ENCODE results near the gene ADM5.
"Not testable (repeated sequence)": the region's sequence is repeated elsewhere in the genome, so short reads cannot be mapped to it uniquely, and the experiment has no call there.

Gene ADM5

DNA sequence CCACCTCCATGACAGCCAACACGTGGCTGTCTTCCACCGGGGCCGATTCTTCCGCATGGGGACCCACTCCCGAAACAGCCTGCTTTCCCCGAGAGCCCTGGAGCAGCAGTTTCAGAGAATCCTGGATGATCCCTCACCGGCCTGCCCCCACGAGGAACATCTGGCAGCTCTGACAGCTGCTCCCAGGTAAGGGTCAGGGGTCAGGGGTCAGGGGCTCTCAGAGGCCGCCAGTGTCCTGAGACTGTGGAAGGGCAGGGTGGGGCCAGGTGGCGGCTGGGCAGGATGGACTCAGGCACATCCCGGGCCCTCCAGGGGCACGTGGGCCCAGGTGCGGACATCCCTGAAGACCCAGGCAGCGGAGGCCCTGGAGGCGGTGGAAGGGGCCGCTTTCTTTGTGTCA, 16.5 kb downstream of the ADM5 start:
- H3K4me3 ChIP-seq (ENCODE audit: low read depth, low read length) = no peak overlapping the region
- TF ChIP-seq CTCF (IDR thresholded peaks at IDR 0.05; ENCODE audit: borderline replicate concordance, insufficient read depth, low read depth, low read length) = no peak

DNA sequence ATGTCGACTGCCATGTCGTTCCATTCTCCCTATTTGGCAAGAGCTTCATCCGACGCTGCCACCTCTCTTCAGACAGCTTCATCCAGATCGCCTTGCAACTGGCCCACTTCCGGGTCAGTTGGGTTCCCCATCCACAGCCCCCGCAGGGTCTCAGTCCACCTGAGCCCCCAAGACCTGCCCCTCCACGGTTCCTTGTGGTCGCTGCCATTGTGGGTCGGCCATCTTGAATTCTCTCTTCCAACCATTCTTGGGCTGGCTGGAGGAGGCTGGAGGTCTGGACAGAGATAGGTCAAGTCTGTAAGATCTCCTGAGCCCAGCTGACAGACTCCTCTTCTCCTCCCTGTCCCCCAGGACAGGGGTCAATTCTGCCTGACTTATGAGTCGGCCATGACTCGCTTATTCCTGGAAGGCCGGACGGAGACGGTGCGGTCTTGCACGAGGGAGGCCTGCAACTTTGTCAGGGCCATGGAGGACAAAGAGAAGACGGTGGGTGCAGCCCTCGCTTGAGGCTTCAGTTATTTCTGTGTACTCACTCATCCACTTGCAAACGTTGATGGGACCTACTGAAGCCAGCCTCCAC, 21.1 kb downstream of the ADM5 start:
- H3K4me3 ChIP-seq (ENCODE audit: low read depth, low read length) = no peak overlapping the region
- no peak for TF ChIP-seq CTCF (IDR thresholded peaks at IDR 0.05; ENCODE audit: borderline replicate concordance, insufficient read depth, low read depth, low read length)

GRCh38 chr19:49712397-49712859, 23.0 kb downstream of the ADM5 start:
- no peak for TF ChIP-seq CTCF (IDR thresholded peaks at IDR 0.05; ENCODE audit: borderline replicate concordance, insufficient read depth, low read depth, low read length)
- H3K4me3 ChIP-seq (ENCODE audit: low read depth, low read length) = no peak overlapping the region

GRCh38 chr19:49713236-49713845, 23.9 kb downstream of the ADM5 start:
- no peak overlapping the region for H3K4me3 ChIP-seq (ENCODE audit: low read depth, low read length)

DNA sequence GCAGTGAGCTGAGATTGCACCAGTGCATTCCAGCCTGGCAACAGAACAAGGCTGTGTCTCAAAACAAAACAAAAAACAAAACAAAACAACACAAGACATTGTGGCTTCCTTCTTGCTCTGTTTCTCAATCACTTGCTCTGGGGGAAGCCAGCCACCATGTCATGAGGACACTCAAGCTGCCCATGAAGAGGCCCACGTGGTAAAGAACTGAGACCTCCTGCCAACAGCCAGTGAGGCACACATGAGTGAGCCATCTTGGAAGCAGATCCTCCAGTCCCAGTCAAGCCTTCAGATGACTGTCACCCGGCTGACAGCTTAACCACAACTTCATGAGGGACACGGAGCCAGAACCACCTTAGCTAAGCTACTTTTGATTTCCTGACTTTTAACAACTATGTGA, 26.8 kb downstream of the ADM5 start:
- TF ChIP-seq CTCF (IDR thresholded peaks at IDR 0.05; ENCODE audit: borderline replicate concordance, insufficient read depth, low read depth, low read length) = no peak
- no peak overlapping the region for H3K4me3 ChIP-seq (ENCODE audit: low read depth, low read length)

More at GRCh38 chr19:49713236-49713845, 23.9 kb downstream of the ADM5 start:
- no peak for TF ChIP-seq CTCF (IDR thresholded peaks at IDR 0.05; ENCODE audit: borderline replicate concordance, insufficient read depth, low read depth, low read length)

DNA sequence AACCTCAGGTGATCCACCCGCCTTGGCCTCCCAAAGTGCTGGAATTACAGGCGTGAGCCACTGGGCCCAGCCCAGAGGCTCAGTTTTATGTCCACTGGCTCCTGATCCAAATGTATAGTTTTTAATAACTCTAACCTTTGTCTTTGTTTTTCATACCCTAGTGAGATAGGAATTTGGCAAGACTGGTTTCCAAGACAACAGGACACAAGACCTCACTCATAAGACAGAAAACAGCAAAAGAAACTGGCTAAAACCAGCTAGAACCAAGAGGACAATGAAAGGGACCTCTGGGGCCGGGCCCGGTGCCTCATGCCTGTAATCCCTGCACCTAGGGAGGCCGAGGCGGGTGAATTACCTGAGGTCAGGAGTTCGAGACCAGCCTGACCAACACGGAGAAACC, 29.1 kb downstream of the ADM5 start:
- TF ChIP-seq CTCF (IDR thresholded peaks at IDR 0.05; ENCODE audit: borderline replicate concordance, insufficient read depth, low read depth, low read length) = no peak
- no peak overlapping the region for H3K4me3 ChIP-seq (ENCODE audit: low read depth, low read length)

DNA sequence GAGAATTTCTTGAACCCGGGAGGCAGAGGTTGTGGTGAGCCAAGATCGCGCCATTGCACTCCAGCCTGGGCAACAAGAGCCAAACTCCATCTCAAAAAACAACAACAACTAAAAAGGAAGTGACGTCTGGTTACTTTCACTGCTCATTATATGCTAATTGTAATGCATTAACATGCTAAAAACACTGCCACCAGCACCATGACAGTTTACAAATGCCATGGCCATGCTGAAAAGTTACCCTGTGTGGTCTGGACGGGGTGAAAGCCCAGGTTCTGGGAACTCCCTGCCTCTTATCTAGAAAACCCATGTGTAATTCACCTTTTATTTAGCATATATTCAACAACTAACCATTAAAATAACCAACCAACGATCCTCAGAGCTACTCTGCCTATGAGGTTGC, 29.6 kb downstream of the ADM5 start:
- no peak overlapping the region for H3K4me3 ChIP-seq (ENCODE audit: low read depth, low read length)
- no peak for TF ChIP-seq CTCF (IDR thresholded peaks at IDR 0.05; ENCODE audit: borderline replicate concordance, insufficient read depth, low read depth, low read length)

DNA sequence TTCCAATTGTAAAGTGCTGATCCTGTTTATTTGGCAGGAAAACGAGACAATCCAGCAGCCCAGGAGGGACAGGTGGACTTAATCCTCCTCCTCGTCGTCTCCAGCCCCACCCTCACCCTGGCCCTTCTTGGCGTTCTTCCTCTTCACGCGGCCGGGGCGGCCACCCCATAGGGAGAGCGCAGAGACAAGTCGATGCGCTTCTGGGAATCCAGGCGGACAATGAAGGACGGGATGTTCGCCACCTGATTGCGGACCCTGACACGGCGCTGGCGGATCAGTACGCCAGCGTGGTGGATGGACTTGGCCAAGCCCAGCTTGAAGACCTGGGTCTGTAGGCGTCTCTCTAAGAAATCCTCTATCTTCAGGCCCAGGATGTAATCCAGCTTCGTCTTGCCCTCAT, 30.0 kb downstream of the ADM5 start:
- not testable (repeated sequence) for H3K4me3 ChIP-seq (ENCODE audit: low read depth, low read length)

Data from GM12875 (cell line).